ENCODE data around the gene GPR55.

GPR55 gene

DNA sequence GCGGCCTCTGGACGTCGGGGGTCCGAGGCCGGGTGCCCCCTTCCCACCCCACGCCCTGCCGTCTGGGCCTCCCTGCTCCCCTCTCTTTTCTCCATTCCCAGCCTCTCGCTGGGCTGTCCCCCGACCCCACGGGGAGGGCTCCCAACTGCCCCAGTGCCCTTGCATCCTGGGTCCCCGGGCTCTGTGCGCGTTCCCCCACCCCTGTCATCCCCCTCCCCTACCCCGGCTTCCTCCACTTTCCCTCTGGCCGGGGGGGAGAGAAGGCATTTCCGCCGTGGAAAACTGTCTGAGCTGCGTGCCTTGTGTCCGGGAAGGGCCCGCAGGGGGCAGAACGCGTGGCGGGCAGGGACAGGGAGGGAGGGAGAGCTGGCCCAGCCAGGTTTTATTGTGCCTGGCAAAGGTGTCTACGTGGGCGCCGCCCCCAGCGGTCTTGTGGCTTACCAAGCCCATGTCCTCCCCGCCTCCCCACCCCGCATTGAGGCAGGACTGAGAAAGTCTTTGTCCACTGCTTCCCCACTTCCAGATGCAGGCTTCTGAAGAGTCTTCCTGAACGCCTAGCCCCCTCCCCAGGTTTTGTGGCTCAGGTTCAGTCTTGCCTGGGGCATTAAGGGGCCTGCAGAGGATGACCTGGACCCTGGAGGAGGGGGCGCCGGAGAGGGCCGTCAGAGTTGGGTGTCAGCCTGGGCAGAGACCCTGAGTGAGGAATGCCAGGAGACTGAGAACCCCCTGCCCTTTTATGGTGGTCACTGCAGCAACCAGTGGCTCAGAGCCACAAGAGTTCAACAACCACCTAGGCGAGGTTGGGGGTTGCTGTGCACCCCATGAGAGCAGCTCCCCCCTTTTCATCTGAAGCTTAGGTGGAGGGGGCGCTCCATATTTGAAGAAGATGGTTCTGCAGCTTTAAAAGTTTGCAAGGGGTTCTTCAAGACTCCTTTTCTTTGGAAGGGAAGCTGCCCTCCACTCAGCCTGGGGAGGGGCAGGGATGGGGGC is 59.0 kb downstream of the GPR55 start (continued):
- TF ChIP-seq ZSCAN23 (tag by site-specific recombination; IDR thresholded peaks at IDR 0.05) (no peak), HOXD13 (CRISPR knock-in tag; IDR thresholded peaks at IDR 0.05; ENCODE audit: borderline replicate concordance) (no peak), ZNF184 (tag by site-specific recombination; IDR thresholded peaks at IDR 0.05) (no peak)
- TF ChIP-seq, protein P1, sequence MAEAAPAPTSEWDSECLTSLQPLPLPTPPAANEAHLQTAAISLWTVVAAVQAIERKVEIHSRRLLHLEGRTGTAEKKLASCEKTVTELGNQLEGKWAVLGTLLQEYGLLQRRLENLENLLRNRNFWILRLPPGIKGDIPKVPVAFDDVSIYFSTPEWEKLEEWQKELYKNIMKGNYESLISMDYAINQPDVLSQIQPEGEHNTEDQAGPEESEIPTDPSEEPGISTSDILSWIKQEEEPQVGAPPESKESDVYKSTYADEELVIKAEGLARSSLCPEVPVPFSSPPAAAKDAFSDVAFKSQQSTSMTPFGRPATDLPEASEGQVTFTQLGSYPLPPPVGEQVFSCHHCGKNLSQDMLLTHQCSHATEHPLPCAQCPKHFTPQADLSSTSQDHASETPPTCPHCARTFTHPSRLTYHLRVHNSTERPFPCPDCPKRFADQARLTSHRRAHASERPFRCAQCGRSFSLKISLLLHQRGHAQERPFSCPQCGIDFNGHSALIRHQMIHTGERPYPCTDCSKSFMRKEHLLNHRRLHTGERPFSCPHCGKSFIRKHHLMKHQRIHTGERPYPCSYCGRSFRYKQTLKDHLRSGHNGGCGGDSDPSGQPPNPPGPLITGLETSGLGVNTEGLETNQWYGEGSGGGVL (tag by site-specific recombination; IDR thresholded peaks at IDR 0.05) = peak; percentile 90

DNA sequence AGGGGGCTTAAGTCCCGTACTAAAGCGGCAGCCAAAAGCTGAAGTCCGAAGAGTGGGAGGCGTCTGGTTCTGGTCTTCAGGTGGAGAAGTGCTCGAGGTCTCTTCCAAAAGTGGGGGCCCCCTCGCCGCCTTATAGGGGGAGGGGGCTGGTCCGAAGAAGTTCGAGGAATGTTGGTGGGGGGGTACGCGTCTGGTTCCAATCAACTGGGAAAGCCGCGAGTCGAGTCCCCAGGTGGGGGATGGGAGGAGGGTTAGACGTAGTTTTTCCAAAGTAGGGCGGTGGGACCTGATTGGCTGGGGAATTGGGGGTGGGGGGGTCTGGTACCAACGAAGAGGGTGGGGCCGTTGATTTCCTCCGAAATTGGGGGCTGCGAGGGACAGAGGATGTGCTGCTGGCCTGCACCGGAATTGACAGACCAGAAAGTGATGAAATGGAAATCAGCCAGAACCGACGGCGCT is 59.7 kb downstream of the GPR55 start:
- Histone ChIP-seq H3K36me3 (ENCODE audit: control insufficient read depth in 2 of 2, insufficient read depth in 1 of 2, low read length in 2 of 2) (peaks cover 0 to 5% of the 10 kb centered on the region in 2 experiments; a peak in 1 of 3 replicates), H3K4me3 (ENCODE audit: low read depth, low read length) (peak overlapping the region; percentile 89), H3K27ac (ENCODE audit: extremely low read depth, low read depth, low read length) (peak overlapping the region; percentile 65; the same call in 1 of the 2 replicates), H3K4me1 (ENCODE audit: control insufficient read depth, insufficient read depth, low read length) (peaks cover 25% of the 10 kb centered on the region), H3K9me3 (ENCODE audit: control insufficient read depth, insufficient read depth, low read depth, low read length) (no peaks in the 10 kb centered on the region)
- ChIA-PET CTCF (interaction anchor here (0.6 to 2.7 kb wide), 5 partner anchors 13 to 123 kb away, joined by 3 to 7 read pairs (median 4); no protein-coding TSS in a partner anchor), POLR2A (interaction anchor here (0.7 to 1.4 kb wide), 4 partner anchors 8 to 599 kb away, joined by 3 to 6 read pairs (median 4); partner anchors contain the start of gene NCL)
- no peak for TF ChIP-seq ZNF623 (tag by site-specific recombination; IDR thresholded peaks at IDR 0.05)
- no peak for TF ChIP-seq ZNF777 (tag by site-specific recombination; IDR thresholded peaks at IDR 0.05; ENCODE audit: borderline replicate concordance)
- TF ChIP-seq GLI4 (tag by site-specific recombination; IDR thresholded peaks at IDR 0.05) = no peak
- no peak for TF ChIP-seq ZNF664 (tag by site-specific recombination; IDR thresholded peaks at IDR 0.05)
- no peak for TF ChIP-seq MZF1 (tag by site-specific recombination; IDR thresholded peaks at IDR 0.05; ENCODE audit: borderline replicate concordance)
- no peak for TF ChIP-seq SCRT1 (tag by site-specific recombination; IDR thresholded peaks at IDR 0.05; ENCODE audit: borderline replicate concordance)
- no peak for TF ChIP-seq ZNF654 (tag by site-specific recombination; IDR thresholded peaks at IDR 0.05; ENCODE audit: low read depth)
- no peak for TF ChIP-seq ZNF311 (tag by site-specific recombination; IDR thresholded peaks at IDR 0.05; ENCODE audit: borderline replicate concordance)
- no peak for TF ChIP-seq GLIS2 (tag by site-specific recombination; IDR thresholded peaks at IDR 0.05)
- no peak for TF ChIP-seq ZNF658 (tag by site-specific recombination; IDR thresholded peaks at IDR 0.05)
- TF ChIP-seq ZNF585B (tag by site-specific recombination; IDR thresholded peaks at IDR 0.05) = no peak
- TF ChIP-seq ZBTB17 (tag by site-specific recombination; IDR thresholded peaks at IDR 0.05) = no peak
- no peak for TF ChIP-seq ZSCAN30 (tag by site-specific recombination; IDR thresholded peaks at IDR 0.05)
- no peak for TF ChIP-seq ZNF157 (tag by site-specific recombination; IDR thresholded peaks at IDR 0.05)
- TF ChIP-seq, protein P2, sequence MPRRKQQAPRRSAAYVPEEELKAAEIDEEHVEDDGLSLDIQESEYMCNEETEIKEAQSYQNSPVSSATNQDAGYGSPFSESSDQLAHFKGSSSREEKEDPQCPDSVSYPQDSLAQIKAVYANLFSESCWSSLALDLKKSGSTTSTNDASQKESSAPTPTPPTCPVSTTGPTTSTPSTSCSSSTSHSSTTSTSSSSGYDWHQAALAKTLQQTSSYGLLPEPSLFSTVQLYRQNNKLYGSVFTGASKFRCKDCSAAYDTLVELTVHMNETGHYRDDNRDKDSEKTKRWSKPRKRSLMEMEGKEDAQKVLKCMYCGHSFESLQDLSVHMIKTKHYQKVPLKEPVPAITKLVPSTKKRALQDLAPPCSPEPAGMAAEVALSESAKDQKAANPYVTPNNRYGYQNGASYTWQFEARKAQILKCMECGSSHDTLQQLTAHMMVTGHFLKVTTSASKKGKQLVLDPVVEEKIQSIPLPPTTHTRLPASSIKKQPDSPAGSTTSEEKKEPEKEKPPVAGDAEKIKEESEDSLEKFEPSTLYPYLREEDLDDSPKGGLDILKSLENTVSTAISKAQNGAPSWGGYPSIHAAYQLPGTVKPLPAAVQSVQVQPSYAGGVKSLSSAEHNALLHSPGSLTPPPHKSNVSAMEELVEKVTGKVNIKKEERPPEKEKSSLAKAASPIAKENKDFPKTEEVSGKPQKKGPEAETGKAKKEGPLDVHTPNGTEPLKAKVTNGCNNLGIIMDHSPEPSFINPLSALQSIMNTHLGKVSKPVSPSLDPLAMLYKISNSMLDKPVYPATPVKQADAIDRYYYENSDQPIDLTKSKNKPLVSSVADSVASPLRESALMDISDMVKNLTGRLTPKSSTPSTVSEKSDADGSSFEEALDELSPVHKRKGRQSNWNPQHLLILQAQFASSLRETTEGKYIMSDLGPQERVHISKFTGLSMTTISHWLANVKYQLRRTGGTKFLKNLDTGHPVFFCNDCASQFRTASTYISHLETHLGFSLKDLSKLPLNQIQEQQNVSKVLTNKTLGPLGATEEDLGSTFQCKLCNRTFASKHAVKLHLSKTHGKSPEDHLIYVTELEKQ (tag by site-specific recombination; IDR thresholded peaks at IDR 0.05; ENCODE audit: borderline replicate concordance) = no peak
- TF ChIP-seq, protein P3, sequence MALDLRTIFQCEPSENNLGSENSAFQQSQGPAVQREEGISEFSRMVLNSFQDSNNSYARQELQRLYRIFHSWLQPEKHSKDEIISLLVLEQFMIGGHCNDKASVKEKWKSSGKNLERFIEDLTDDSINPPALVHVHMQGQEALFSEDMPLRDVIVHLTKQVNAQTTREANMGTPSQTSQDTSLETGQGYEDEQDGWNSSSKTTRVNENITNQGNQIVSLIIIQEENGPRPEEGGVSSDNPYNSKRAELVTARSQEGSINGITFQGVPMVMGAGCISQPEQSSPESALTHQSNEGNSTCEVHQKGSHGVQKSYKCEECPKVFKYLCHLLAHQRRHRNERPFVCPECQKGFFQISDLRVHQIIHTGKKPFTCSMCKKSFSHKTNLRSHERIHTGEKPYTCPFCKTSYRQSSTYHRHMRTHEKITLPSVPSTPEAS (tag by site-specific recombination; IDR thresholded peaks at IDR 0.05) = no peak
- no peak for TF ChIP-seq ZNF221 (tag by site-specific recombination; IDR thresholded peaks at IDR 0.05; ENCODE audit: borderline replicate concordance)
- TF ChIP-seq, protein P4, sequence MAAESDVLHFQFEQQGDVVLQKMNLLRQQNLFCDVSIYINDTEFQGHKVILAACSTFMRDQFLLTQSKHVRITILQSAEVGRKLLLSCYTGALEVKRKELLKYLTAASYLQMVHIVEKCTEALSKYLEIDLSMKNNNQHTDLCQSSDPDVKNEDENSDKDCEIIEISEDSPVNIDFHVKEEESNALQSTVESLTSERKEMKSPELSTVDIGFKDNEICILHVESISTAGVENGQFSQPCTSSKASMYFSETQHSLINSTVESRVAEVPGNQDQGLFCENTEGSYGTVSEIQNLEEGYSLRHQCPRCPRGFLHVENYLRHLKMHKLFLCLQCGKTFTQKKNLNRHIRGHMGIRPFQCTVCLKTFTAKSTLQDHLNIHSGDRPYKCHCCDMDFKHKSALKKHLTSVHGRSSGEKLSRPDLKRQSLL (tag by site-specific recombination; IDR thresholded peaks at IDR 0.05) = no peak
